Right lobe of liver (tissue), 6 donors: Measurements from ENCODE around the gene UBE2O. TPM values are rescaled to one million over a fixed set of nuclear protein-coding genes. Genes with fewer than 3 reads are reported as not detected.
A peak's percentile ranks its signal among the peaks of the same experiment; 100 is the strongest.

Source experiments
- ATAC-seq, 4 donors: fragments of 200-7000 bp; cut with Tn5 transposase; one replicate each; pipeline ENCODE4 v1.9.1; 2020; ENCODE audit warnings: mild to moderate bottlenecking in 4 of 4, moderate library complexity in 4 of 4
- DNase-seq, 3 donors: peaks; one replicate each; pipeline ENCODE4 v3.0.0-alpha.2; 2020
- H3K27ac ChIP-seq, 3 donors: fragments of 200-600 bp; one replicate each; pipeline ENCODE4 v1.8.0; 2022
- H3K27me3 ChIP-seq, 2 donors: fragments of 200-600 bp; one replicate each; pipeline ENCODE4 v1.8.0; 2022
- H3K36me3 ChIP-seq, 4 donors: fragments of 200-600 bp; sonication (generic) in 1 of 4; one replicate each; pipeline versions ENCODE4 v1.5.1 to v1.8.0; 2017 to 2022; ENCODE audit warnings: control low read depth in 1 of 4
- H3K4me1 ChIP-seq, 4 donors: fragments of 200-600 bp; sonication (generic) in 1 of 4; one replicate each; pipeline versions ENCODE4 v1.5.1 to v1.8.0; 2017 to 2022; ENCODE audit warnings: control low read depth in 1 of 4
- H3K4me3 ChIP-seq, 3 donors: fragments of 200-600 bp; one replicate each; pipeline ENCODE4 v1.8.0; 2022
- H3K9me3 ChIP-seq, 4 donors: fragments of 200-600 bp; sonication (generic) in 1 of 4; one replicate each; pipeline versions ENCODE4 v1.5.1 to v1.8.0; 2017 to 2022; ENCODE audit warnings: control low read depth in 1 of 4
- POLR2A ChIP-seq: fragments of 450-650 bp; IDR thresholded peaks from one replicate; pipeline ENCODE4 v1.6.1; 2017; ENCODE audit warnings: antibody characterized with exemption, mild to moderate bottlenecking
- WGBS: methylation state at CpG from one replicate; pipeline ENCODE4 v1.1.6; 2018; ENCODE audit warnings: low coverage, low lambda C conversion rate; ENCODE audit not compliant: insufficient coverage; ENCODE audit errors: missing lambda C conversion rate; 5-methylcytosine and 5-hydroxymethylcytosine counted together
- intact Hi-C, 2 donors: fragments of 100-400 bp; cut with DNase I; formaldehyde crosslinking; loops; one replicate each; pipeline versions ENCODE4 v1.11.2 to v1.14.1; 2022
- total RNA-seq, 6 experiments: library from RNA; depleted of rRNA in 2 of 6; stranded (reverse); fragments of >200 nt in 2 of 6; fragmentation: NEBNext Ultra II Directional in 3 of 6; extraction: Animal tissue kit (Norgen Biotek cat#: 25700) in 3 of 6; gene quantifications; one replicate each; pipeline versions ENCODE4 v1.1.0 to v1.2.4, GENCODE V29; 2016 to 2023
- TF ChIP-seq, protein P1 (sequence below), 4 donors: fragments of 200-600 bp in 3 of 4; fragments of 450-650 bp in 1 of 4; IDR thresholded peaks; one replicate each; pipeline versions ENCODE4 v1.5.1 to v1.8.0; 2016 to 2022; ENCODE audit warnings: antibody characterized with exemption in 4 of 4, mild to moderate bottlenecking in 2 of 4
- donor health status: DM: no; HTN: yes; CAD: no.
- donor health status: DM: no; HTN: no; CAD: no.
- donor health status: DM: no; HTN: no; CAD: no.
- donor health status: DM: no; HTN: yes; CAD: no.
- donor health status: DM: no; HTN: yes; CAD: no.

The UBE2O gene
- total RNA-seq, 6 experiments from 2014 or later = 10.0 to 12.9 (median 12.0) TPM

- Histone ChIP-seq H3K9me3 (no peaks in the 10 kb centered on the region), H3K27me3 (no peaks in the 10 kb centered on the region), H3K27ac (no peak overlapping the region), H3K36me3 (no peaks in the 10 kb centered on the region), H3K4me3 (no peak overlapping the region), H3K4me1 (no peaks in the 10 kb centered on the region)
- intact Hi-C loops = no loop called here
- WGBS = no CpG with 5 or more reads among the region's 11 CpGs
- ATAC-seq (no peak), DNase-seq (no peak)
- TF ChIP-seq POLR2A = no peak
- TF ChIP-seq, protein P1, sequence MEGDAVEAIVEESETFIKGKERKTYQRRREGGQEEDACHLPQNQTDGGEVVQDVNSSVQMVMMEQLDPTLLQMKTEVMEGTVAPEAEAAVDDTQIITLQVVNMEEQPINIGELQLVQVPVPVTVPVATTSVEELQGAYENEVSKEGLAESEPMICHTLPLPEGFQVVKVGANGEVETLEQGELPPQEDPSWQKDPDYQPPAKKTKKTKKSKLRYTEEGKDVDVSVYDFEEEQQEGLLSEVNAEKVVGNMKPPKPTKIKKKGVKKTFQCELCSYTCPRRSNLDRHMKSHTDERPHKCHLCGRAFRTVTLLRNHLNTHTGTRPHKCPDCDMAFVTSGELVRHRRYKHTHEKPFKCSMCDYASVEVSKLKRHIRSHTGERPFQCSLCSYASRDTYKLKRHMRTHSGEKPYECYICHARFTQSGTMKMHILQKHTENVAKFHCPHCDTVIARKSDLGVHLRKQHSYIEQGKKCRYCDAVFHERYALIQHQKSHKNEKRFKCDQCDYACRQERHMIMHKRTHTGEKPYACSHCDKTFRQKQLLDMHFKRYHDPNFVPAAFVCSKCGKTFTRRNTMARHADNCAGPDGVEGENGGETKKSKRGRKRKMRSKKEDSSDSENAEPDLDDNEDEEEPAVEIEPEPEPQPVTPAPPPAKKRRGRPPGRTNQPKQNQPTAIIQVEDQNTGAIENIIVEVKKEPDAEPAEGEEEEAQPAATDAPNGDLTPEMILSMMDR (IDR thresholded peaks at IDR 0.05) = no peak
These were observed 19.8 kb upstream of the UBE2O start for GRCh38 chr17:76472726-76473125.

DNA sequence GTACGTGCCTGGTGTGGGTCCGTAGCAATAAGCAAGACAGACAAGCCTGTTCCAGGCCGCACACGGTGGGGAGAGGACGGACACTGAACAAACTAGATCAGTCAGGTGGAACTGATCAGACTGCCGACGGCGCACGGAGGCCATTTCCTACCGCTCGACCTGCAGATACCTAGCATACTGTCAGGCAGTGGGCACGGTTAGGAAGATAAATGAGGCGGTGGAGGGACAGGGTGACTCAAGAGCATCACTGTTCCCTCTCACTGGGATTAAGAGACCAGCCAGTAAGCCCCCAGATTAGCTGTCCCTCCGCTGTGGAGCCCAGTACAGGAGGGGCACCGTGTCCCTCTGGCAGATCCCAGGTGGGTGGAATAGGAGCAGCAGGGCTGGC, 19.3 kb upstream of the UBE2O start:
- Histone ChIP-seq H3K4me3 (no peak overlapping the region), H3K27me3 (no peaks in the 10 kb centered on the region), H3K36me3 (no peaks in the 10 kb centered on the region), H3K4me1 (no peaks in the 10 kb centered on the region), H3K9me3 (no peaks in the 10 kb centered on the region), H3K27ac (no peak overlapping the region)
- ATAC-seq (no peak), DNase-seq (no peak)
- intact Hi-C loops = no loop called here
- TF ChIP-seq POLR2A = no peak
- TF ChIP-seq, protein P1 (IDR thresholded peaks at IDR 0.05) = no peak
- WGBS = 92% methylated on average over 13 of the region's 15 CpGs

- DNase-seq = peak in 1 of 3 donors; percentile 44
- Histone ChIP-seq H3K4me3 (no peak overlapping the region), H3K4me1 (no peaks in the 10 kb centered on the region), H3K36me3 (no peaks in the 10 kb centered on the region), H3K9me3 (no peaks in the 10 kb centered on the region), H3K27ac (no peak overlapping the region), H3K27me3 (no peaks in the 10 kb centered on the region)
- 100% methylated on average over 1 of the region's 35 CpGs for WGBS
- intact Hi-C loops = no loop called here
- TF ChIP-seq POLR2A = no peak
- TF ChIP-seq, protein P1 (IDR thresholded peaks at IDR 0.05) = no peak
- ATAC-seq = no peak
These were observed 18.7 kb upstream of the UBE2O start for GRCh38 chr17:76471498-76472257.

DNA sequence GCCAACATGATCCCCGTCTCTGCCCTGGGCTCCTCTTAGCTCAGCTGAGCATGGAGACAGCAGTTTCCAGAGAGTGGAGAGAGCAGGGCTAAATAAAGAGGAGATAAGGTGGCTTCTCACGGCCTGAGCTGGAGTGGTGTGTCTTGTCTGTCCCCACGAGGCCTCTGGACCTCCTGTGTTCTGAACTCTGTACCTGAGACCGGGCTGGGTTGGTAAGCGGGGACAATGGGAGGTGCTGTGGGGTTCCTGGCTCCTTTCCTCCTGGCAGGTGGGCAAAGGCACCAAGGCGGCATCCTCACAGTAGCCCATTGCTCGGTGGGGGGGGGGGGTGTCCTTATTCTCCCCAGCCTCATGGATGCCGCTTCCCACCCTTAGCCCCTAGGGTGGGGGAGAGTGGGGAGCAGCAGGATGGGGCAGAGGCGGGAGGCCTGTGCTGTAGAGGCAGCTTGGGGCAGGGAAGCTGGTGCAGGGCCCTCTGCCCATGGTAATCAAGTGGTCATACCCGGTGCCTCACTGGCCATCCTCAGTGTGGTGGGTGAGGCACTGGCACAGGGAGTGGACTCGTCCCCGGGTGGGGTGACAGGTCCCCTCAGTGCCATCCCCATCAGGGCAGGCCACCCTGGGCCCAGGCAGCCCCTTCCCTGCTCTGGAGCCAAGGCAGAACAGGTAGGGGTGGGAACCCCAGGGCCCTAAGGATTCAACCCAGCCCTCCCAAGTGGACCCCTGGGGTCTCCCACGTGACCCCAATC, 17.2 kb upstream of the UBE2O start:
- no peak overlapping the region for H3K27ac ChIP-seq
- H3K4me1 ChIP-seq = no peaks in the 10 kb centered on the region
- no peaks in the 10 kb centered on the region for H3K9me3 ChIP-seq
- no peaks in the 10 kb centered on the region for H3K27me3 ChIP-seq
- ATAC-seq (no peak), DNase-seq (peak in 1 of 3 donors; percentile 42)
- no peaks in the 10 kb centered on the region for H3K36me3 ChIP-seq
- intact Hi-C loops = loop anchor here (5.0 kb wide), 1 partner anchor 37 kb away; no protein-coding TSS in a partner anchor
- no peak for TF ChIP-seq POLR2A
- TF ChIP-seq, protein P1 (IDR thresholded peaks at IDR 0.05) = no peak
- 60% methylated on average over 3 of the region's 13 CpGs for WGBS
- no peak overlapping the region for H3K4me3 ChIP-seq
